HG02840 (cell line): ENCODE measurements around the gene ZNF565.
"Not testable (repeated sequence)": the region's sequence is repeated elsewhere in the genome, so short reads cannot be mapped to it uniquely, and the experiment has no call there.

Source experiments
- ATAC-seq: cut with Tn5 transposase; IDR thresholded peaks from one replicate; pipeline ENCODE4 v1.9.1; 2021; ENCODE audit warnings: mild to moderate bottlenecking, moderate library complexity, moderate number of reproducible peaks; ENCODE audit not compliant: unreplicated experiment, low FRiP score

ZNF565 gene

DNA sequence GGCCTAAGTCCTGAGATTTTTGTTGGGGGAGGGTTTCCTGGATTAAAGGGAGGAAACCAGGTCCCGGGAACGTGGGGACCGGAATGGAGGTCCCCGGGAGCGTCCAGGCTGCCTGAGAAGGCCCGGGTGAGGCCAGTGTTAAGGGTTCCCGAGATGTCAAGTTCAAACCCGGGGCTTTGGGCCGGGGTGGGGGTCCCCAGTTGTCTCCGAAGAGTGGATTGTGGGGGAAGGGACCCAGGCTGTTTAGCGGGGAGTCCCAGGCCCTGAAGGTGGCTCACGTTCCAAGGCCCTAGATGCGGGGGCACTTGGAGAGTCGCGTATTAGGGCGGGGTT lies 62.5 kb downstream of the ZNF565 start:
- ATAC-seq: no peak

DNA sequence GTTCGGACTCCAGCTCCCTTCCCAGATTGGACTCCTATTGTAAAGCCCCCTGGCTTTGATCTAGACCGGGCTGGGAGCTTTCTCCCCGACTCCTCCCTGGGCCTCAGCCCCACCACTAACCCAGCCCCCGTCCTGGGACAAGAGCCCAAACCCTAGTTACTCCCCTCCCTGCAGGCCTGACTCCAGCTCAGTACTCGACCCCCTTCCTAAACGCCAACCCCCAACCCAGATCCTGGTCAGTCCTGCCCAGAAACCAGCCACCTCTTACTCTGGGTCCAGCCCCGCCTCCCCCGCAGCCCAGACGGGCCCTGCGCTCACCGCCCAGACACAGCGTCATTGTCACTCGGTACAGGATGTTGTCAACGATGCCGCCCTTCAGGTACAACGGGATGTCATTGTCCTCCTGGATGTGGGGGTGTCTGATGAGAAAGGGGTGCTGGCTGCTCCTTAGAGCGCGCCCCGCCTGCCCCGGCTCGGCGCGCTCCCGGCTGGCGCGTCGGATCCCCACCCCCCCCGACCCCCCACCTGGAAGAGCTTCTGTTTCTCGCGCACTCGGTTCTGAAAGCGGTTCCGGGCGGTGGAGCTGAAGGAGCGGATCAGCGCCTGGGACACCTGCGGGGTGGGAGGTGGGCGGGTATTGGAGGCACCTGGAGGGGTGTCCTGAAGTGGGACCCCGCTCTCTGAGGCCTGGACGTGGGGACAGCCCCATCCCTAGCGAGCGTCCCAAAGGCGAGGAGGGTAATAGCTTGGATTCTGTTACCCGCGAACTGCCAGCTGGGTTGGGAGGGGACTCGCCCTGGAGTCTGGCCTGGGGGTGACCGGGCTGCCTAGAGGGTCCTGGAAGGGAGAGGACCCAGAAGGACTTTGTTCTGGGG lies 63.1 kb downstream of the ZNF565 start:
- ATAC-seq: no peak

DNA sequence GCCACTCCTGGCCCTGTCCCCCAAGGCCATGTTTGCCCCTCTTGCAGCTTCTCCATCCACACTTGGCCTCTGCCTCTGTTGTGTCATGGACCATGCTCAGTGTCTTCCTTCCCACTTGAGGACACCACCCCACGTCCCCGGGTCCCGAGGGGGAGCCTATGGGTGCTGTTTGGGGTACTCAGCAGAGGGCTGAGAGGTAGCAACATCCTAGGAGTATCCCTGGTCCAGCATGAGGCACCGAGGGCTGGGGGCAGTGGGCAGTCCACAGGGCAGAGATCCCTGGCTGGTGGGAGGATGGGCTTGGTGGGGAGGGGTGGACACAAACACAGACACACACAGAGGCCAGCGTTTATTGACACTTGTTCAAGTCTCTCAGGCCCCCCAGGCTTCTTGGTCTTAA lies 63.9 kb downstream of the ZNF565 start:
- no peak for ATAC-seq

DNA sequence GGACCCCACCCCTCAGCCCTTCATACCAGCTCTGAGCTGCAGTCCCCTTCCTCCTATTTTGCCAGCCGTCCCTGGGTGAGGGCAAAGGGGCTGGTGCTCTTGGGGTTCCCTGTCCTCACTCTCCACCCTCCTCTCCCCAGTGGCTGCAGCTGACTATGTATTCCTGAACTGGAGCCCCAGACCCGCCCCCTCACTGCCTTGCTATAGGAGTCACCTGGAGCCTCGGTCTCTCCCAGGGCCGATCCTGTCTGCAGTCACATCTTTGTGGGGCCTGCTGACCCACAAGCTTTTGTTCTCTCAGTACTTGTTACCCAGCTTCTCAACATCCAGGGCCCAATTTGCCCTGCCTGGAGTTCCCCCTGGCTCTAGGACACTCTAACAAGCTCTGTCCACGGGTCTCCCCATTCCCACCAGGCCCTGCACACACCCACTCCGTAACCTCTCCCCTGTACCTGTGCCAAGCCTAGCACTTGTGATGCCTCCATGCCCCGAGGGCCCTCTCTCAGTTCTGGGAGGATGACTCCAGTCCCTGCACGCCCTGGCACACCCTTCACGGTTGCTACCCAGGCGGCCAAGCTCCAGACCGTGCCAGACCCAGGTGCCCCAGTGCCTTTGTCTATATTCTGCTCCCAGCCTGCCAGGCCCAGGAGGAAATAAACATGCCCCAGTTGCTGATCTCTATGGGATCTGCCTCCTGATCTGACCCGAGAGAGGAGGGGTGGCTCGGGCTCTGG lies 64.6 kb downstream of the ZNF565 start:
- ATAC-seq: no peak

DNA sequence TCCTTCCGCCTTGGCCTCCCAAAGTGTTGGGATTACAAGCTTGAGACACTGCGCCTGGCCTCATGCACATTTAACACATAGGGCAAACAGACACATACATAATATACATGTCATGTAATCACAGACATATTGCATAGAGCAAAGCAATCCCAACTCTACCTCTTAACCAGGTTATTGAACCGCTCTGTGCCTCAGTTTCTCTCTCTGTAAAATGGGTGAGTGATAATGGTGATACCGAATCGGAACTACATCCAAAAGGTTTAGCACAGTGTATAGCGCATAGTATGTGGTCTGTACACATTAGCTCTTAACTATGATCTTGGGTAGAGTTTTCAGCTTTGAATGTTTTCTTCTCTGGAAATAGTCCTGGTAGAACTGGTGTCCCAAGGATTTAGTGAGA lies 69.8 kb downstream of the ZNF565 start:
- no peak for ATAC-seq

DNA sequence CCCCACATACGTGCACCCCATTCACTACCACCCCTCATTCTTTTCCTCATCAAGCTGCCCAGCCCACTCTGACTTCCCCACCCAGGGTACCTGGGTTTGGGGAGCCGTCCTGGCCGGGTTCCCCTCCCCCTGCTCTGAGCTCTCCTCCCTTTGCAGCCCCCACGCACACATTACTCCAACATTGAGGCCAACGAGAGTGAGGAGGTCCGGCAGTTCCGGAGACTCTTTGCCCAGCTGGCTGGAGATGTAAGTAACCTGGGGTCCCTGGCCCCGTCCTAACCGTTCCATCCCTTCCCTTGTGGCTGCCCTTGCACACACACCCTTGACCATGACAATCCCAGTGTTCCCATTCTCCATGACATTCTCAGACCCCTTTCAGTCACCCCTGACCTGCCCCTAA lies 72.0 kb downstream of the ZNF565 start:
- ATAC-seq: no peak

DNA sequence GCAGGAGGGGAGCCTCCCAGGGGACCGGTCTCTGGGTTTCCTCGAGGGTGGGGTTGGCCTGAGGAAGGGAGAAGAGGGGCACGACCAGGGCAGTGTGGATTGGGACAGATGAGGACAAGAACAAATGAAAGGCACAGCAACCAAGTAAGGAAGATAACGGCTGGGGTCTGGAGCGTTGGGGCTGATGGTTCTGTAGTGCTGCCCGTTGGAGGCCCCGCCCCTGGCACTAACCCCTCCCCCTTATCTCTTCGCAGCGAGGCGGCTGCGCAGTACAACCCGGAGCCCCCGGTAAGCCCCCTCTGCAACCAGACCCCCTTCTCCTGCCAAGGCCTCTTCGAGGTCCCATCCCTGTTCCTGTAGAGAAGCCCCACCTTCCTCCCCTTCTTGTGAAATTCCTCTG lies 72.4 kb downstream of the ZNF565 start:
- ATAC-seq: no peak

DNA sequence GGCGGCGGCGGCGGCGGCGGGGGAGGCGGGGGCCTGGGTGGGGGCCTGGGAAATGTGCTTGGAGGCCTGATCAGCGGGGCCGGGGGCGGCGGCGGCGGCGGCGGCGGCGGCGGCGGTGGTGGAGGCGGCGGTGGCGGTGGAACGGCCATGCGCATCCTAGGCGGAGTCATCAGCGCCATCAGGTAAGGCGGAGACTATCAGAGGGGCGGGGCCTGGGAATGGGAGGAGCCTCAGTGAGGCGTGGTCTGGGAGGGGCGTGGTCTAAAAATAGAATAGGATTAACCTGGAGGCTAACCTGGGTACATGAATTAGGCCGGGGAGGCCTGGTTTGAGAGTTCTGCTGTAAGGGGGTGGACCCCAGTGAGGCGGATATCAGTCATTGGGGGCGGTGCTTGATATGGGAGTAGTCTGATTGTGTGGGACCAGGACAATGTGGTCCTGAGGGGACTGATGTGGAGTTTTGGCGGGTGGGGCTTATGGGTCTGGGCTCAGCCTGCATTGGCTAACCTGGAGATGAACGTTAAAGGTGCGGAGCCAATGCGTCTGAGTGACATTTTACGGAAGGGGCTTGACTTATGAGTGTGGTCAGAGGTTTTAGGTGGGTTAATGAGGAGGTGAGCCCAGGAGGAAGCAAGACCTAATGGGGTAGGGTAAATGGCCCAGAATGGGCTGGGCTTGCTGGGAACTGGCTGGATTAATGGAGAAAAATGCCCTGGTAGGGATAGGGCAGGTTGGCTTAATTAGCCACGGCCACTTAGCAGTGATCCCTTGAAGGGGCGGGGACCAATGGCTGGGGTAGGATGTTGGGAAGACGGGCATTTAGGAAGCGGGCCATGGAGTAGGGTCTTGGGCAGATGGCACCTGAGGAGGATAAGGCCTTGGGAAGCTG lies 73.2 kb downstream of the ZNF565 start:
- ATAC-seq: no peak

DNA sequence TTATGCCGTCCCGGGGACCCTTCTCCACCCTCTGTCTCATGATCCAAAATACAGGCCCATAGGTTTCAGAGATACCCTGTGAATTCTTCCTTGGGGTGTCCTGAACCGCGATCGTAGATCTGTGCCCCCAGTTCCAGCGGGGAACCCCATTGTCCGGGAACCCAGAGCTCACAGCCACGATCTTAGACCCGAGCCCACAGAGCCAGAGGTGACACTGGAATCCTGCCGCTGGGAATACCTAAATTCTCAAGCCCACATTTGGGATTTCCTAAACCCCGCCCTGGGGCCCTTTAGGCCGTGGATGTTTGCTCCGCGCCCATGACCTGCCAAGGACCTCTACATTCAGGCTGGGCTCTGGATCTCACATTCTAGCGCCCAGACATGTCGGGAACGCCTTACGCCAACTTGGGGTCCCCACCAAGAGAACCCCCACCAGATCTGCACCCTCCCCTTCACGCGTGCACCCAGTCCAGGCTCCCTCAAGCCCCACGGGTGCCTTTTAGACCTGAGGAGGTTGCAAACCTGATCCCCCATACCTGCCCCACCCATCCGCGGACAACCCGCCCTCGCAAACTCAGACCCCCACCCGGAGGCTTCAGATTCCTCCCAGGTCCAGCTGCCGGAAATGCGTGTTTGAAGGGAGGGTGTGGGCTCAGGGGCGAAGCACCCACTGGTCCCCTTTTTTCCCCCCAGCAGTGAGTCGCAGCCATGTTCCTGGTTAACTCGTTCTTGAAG lies 74.0 kb downstream of the ZNF565 start:
- ATAC-seq: no peak

DNA sequence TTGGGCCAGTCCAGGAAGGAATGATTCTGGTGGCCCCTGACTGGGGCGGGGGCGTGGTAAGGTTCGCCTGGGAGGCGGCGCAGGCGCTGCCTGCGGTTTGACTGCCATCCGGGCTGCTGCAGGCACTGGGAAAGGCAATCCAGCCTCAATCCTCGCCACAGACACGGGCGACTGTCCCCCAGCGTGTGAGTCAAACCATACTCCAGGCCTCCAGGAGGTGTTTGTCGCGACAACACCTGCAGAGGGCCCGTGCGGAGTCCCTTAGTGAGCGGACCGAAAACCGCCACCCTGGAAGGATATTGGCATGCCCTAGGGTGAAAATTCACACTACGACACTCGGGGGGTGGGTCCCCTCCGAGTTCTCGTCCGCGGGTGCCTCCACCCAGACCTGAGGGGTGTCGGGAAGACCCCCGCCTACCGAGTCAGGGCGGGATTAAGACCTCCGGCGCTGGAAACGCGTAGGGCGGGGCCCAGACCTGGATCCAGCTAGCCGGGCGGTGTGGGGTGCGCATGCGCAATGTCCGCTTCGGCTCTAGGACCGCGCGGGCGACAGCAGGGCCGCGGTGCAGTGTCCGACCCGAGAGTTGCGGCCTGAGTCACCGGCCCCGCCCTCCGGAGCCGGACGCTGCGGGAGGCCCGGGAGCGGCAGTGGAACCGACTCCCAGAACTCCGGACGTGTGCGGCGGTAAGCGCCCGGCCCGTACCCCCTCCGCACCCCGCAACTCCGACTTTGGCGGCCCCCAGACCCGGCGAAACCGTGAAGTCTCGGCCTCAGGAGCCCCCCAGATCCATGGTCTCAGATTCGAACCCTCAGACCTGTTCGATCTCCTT lies 74.8 kb downstream of the ZNF565 start, which contains the start of gene CAPNS1:
Gene CAPNS1 (plus strand): TSS at position 594 of the 831 bp plus-strand sequence. CDS start 946 bp downstream, outside the sequence.
- ATAC-seq: peak; percentile 86

DNA sequence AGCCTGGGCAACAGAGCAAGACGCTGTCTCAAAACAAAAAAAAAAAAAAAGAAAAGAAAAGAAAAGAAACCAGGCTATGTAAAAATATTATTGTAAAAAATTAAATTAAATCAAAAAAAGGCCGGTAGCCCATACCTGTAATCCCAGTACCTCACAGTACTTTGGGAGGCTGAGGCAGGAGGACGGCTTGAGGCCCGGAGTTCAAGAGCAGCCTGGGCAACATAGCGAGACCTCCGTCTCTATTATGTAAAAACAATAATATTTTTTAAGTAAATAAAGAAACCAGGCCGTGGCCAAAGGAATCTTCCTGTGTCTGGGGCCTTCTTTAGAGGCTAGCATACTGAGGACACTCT lies 75.4 kb downstream of the ZNF565 start:
- no peak for ATAC-seq

DNA sequence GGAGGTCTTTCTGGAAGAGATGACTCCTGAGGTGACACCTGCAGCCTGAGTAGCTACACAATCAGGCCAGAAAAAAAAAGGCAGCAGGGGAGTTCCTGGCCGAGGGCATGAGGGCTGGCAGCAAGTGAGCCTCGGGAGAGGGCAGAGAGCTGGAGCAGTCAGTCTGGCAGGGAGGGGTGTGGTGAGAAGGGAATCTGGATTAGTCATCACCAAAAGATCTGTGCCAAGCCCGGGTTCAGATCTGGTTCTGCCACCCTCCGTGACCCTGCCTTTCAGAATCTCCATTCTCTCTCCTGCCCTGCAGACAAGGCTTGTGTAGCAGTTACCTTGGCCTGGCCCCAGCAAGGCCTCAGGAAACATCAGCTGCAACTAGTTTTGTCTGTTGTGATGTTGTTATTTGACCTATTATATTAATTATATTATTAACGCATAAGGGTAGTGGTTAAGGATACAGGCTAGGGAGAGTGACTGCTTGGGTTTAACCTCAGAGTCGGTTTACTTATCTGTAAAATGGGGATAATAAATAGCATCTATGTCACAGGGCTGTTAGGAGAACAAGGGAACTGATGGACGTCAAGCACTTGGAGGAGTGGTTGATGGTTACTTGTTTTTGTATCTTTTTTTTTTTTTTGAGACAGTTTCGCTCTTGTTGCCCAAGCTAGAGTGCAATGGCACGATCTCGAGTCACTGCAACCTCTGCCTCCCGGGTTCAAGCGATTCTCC lies 77.3 kb downstream of the ZNF565 start:
- no peak for ATAC-seq

DNA sequence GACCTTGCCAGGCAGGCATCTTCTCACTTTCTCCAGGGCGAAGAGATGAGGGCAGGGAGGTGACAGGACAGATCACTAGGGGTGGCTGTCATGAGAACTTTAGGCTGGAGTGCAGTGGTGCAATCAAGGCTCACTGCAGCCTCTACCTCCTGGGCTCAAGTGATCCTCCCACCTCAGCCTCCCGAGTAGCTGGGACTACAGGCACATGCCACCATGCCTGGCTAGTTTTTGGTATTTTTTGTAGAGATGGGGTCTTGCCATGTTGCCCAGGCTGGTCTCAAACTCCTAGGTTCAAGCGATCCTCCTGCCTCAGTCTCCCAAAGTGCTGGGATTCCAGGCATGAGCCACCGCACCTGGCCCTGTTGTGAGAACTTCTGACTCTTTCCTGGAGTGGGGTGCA lies 79.6 kb downstream of the ZNF565 start:
- not testable (repeated sequence) for ATAC-seq
